GM23338 (cell line): Measurements from ENCODE around the gene ZNF579. TPM values are rescaled to one million over a fixed set of nuclear protein-coding genes. Genes with fewer than 3 reads are reported as not detected.

Source experiments
- ATAC-seq: fragments of 200-7000 bp; cut with Tn5 transposase; 3 replicates; pipeline ENCODE4 v1.9.1; 2020
- DNase-seq: peaks from one replicate; pipeline ENCODE4 v3.0.0-alpha.2; 2015; ENCODE audit warnings: low spot score
- H2AFZ ChIP-seq: fragments of 200-600 bp; sonication (generic); 2 replicates; pipeline ENCODE4 v1.8.0; 2016; ENCODE audit warnings: antibody characterized with exemption, mild to moderate bottlenecking, moderate library complexity
- H3F3A ChIP-seq: fragments of 200-600 bp; sonication (generic); replicated peaks from 2 replicates; pipeline ENCODE4 v1.8.0; 2017; ENCODE audit warnings: antibody characterized with exemption, mixed run types, low read depth
- H3K27ac ChIP-seq: fragments of 200-600 bp; sonication (generic); 2 replicates; pipeline ENCODE4 v1.6.1; 2016; ENCODE audit warnings: low read depth
- H3K27me3 ChIP-seq: fragments of 200-600 bp; sonication (generic); 2 replicates; pipeline ENCODE4 v1.8.0; 2016; ENCODE audit warnings: mild to moderate bottlenecking, mixed run types, moderate library complexity; ENCODE audit not compliant: insufficient read depth
- H3K36me3 ChIP-seq: fragments of 200-600 bp; sonication (generic); 2 replicates; pipeline ENCODE4 v1.8.0; 2016; ENCODE audit warnings: mild to moderate bottlenecking; ENCODE audit not compliant: insufficient read depth
- H3K4me1 ChIP-seq: fragments of 200-600 bp; sonication (generic); 2 replicates; pipeline ENCODE4 v1.8.0; 2016; ENCODE audit warnings: mild to moderate bottlenecking, moderate library complexity; ENCODE audit not compliant: insufficient read depth
- H3K4me2 ChIP-seq: fragments of 200-600 bp; sonication (generic); 2 replicates; pipeline ENCODE4 v1.7.1; 2017; ENCODE audit warnings: mixed run types
- H3K4me3 ChIP-seq: fragments of 200-600 bp; sonication (generic); 2 replicates; pipeline ENCODE4 v1.6.1; 2016; ENCODE audit warnings: mixed run types
- H3K79me2 ChIP-seq: fragments of 200-600 bp; sonication (generic); replicated peaks from 2 replicates; pipeline ENCODE4 v1.8.0; 2017; ENCODE audit warnings: mild to moderate bottlenecking; ENCODE audit not compliant: insufficient read depth
- H3K9me2 ChIP-seq: fragments of 200-600 bp; sonication (generic); 2 replicates; pipeline ENCODE4 v1.8.0; 2017; ENCODE audit not compliant: insufficient read depth
- H4K20me1 ChIP-seq: fragments of 200-600 bp; sonication (generic); replicated peaks from 2 replicates; pipeline ENCODE4 v1.8.0; 2017; ENCODE audit warnings: mild to moderate bottlenecking; ENCODE audit not compliant: insufficient read depth
- H3K27ac Mint-ChIP-seq: 2 replicates; pipeline ENCODE4 v1.8.0; 2020; ENCODE audit warnings: inconsistent platforms, mild to moderate bottlenecking, moderate library complexity, mixed read lengths
- H3K27me3 Mint-ChIP-seq: 3 replicates; pipeline ENCODE4 v1.8.0; 2022; ENCODE audit warnings: low read depth, mild to moderate bottlenecking, moderate library complexity, mixed read lengths, inconsistent platforms; ENCODE audit not compliant: insufficient read depth, poor library complexity
- H3K36me3 Mint-ChIP-seq: 3 replicates; pipeline ENCODE4 v1.8.0; 2021; ENCODE audit warnings: low read depth, mild to moderate bottlenecking, inconsistent platforms, moderate library complexity, mixed read lengths
- H3K4me1 Mint-ChIP-seq: 3 replicates; pipeline ENCODE4 v1.8.0; 2020; ENCODE audit warnings: mild to moderate bottlenecking, inconsistent platforms, mixed read lengths
- H3K4me3 Mint-ChIP-seq: 3 replicates; pipeline ENCODE4 v1.8.0; 2021; ENCODE audit warnings: moderate library complexity, mild to moderate bottlenecking, inconsistent platforms, mixed read lengths
- H3K9me3 Mint-ChIP-seq: 3 replicates; pipeline ENCODE4 v1.8.0; 2020; ENCODE audit warnings: moderate library complexity, mild to moderate bottlenecking, inconsistent platforms, mixed read lengths
- CREB1 ChIP-seq: fragments of 250-450 bp; sonication (Bioruptor Pico); IDR thresholded peaks from 2 replicates; pipeline ENCODE4 v1.5.0; 2020; ENCODE audit warnings: low read depth, mild to moderate bottlenecking, moderate library complexity
- CTCF ChIP-seq, 2 experiments: fragments of 200-600 bp in 1 of 2; sonication (generic) in 1 of 2; conservative IDR thresholded peaks; 2 replicates each; pipeline versions ENCODE4 v1.5.1 to v1.6.1; 2016 to 2017; ENCODE audit warnings: antibody characterized with exemption in 2 of 2, low read depth in 2 of 2, mild to moderate bottlenecking in 2 of 2, moderate library complexity in 1 of 2
- ETS1 ChIP-seq: IDR thresholded peaks from 2 replicates; pipeline ENCODE4 v1.6.1; 2016; ENCODE audit warnings: antibody characterized with exemption
- EZH2 ChIP-seq: fragments of 200-600 bp; sonication (generic); IDR thresholded peaks from one replicate; pipeline ENCODE4 v1.8.0; 2017; ENCODE audit warnings: antibody characterized with exemption, mild to moderate bottlenecking, low read depth; ENCODE audit not compliant: unreplicated experiment
- JUNB ChIP-seq: IDR thresholded peaks from one replicate; pipeline ENCODE4 v1.6.1; 2016; ENCODE audit warnings: antibody characterized with exemption; ENCODE audit not compliant: unreplicated experiment
- NANOG ChIP-seq: IDR thresholded peaks from 2 replicates; pipeline ENCODE4 v1.6.1; 2016; ENCODE audit warnings: antibody characterized with exemption, borderline replicate concordance
- POLR2AphosphoS5 ChIP-seq: IDR thresholded peaks from 2 replicates; pipeline ENCODE4 v1.6.1; 2016; ENCODE audit warnings: antibody characterized with exemption, low read depth
- ZNF114 ChIP-seq: fragments of 250-450 bp; sonication (Bioruptor Pico); IDR thresholded peaks from 2 replicates; pipeline ENCODE4 v1.5.0; 2020; ENCODE audit warnings: mild to moderate bottlenecking, moderate library complexity
- ZNF331 ChIP-seq: fragments of 250-450 bp; sonication (Bioruptor Pico); IDR thresholded peaks from 2 replicates; pipeline ENCODE4 v1.5.0; 2020; ENCODE audit warnings: low read depth, mild to moderate bottlenecking, moderate library complexity
- polyA plus RNA-seq: library from polyadenylated mRNA; unstranded; fragments of >200 nt; fragmentation: Nextera tagmentation; extraction: Ambion mirVana; gene quantifications from 2 replicates; pipeline ENCODE4 v1.2.1, GENCODE V29; 2016
- total RNA-seq: library from RNA; depleted of rRNA; stranded (reverse); fragments of >200 nt; shearing (Covaris generic); gene quantifications from 2 replicates; pipeline ENCODE4 v1.2.3, GENCODE V29; 2014

The ZNF579 gene
- total and polyA plus RNA-seq, 2 experiments from 2014 or later: 7.3 to 12.2 TPM

- no peaks in the 10 kb centered on the region for H3K9me2 ChIP-seq
- peak within 1 kb of the TSS; percentile 84 for H3K4me3 ChIP-seq
- peak; percentile 53 for ATAC-seq
- H3K4me1 ChIP-seq: peaks cover 20% of the 10 kb centered on the region
- peaks cover 22% of the 10 kb centered on the region for H3F3A ChIP-seq
- peak within 1 kb of the TSS; percentile 2 for H2AFZ ChIP-seq
- H3K4me2 ChIP-seq: peak within 1 kb of the TSS; percentile 87
- peak within 1 kb of the TSS; percentile 98 for H3K27ac Mint-ChIP-seq
- peaks cover 5% of the 10 kb centered on the region; the same call in 1 of the 2 replicates for H3K36me3 ChIP-seq
- H3K36me3 Mint-ChIP-seq: peaks cover 24% of the 10 kb centered on the region
- peak; percentile 94 for DNase-seq
- peaks cover 36% of the 10 kb centered on the region for H3K27me3 Mint-ChIP-seq
- H3K27ac ChIP-seq: peak within 1 kb of the TSS; percentile 99
- peaks cover 32% of the 10 kb centered on the region for H3K4me1 Mint-ChIP-seq
- H4K20me1 ChIP-seq: peaks cover 22% of the 10 kb centered on the region
- H3K27me3 ChIP-seq: no peaks in the 10 kb centered on the region
- TF ChIP-seq CTCF (conservative IDR thresholded peaks at IDR 0.05; ENCODE audit: low read depth in 2 of 2): peak; percentile 72 to 83
- TF ChIP-seq ZNF331 (CRISPR knock-in tag): no peak
- TF ChIP-seq ETS1: no peak
- TF ChIP-seq EZH2: no peak
- 0 out of 2 replicates have a peak, but pooled peaks have one; percentile 10 for TF ChIP-seq CREB1 (CRISPR knock-in tag)
- TF ChIP-seq ZNF114 (CRISPR knock-in tag): no peak
- TF ChIP-seq POLR2AphosphoS5: peak; percentile 24; the same call in 1 of the 2 replicates
- peaks cover 14% of the 10 kb centered on the region for H3K79me2 ChIP-seq
- peak within 1 kb of the TSS; percentile 95 for H3K4me3 Mint-ChIP-seq
- peaks cover 6% of the 10 kb centered on the region for H3K9me3 Mint-ChIP-seq
Observed at GRCh38 chr19:55605637-55606470, 25.2 kb upstream of the ZNF579 start, which contains the start of gene ZNF865. TSS of gene ZNF865 (plus strand) at chr19:55605647. CDS start at chr19:55613619, 7,972 bp downstream.

GRCh38 chr19:55605207-55605636 is 24.6 kb upstream of the ZNF579 start:
- peaks cover 22% of the 10 kb centered on the region for H3K4me1 ChIP-seq
- DNase-seq (peak; percentile 96), ATAC-seq (peak; percentile 48)
- Mint-ChIP-seq H3K4me1 (peaks cover 34% of the 10 kb centered on the region), H3K9me3 (peaks cover 6% of the 10 kb centered on the region), H3K27me3 (peaks cover 36% of the 10 kb centered on the region), H3K27ac (peak overlapping the region; percentile 98), H3K4me3 (peak overlapping the region; percentile 82), H3K36me3 (peaks cover 24% of the 10 kb centered on the region)
- peaks cover 14% of the 10 kb centered on the region for H3K79me2 ChIP-seq
- H3K4me3 ChIP-seq: peak overlapping the region; percentile 84
- peak overlapping the region; percentile 99 for H3K27ac ChIP-seq
- TF ChIP-seq CREB1 (CRISPR knock-in tag): peak; percentile 32; the same call in 1 of the 2 replicates
- peak; percentile 55; the same call in 1 of the 2 replicates for TF ChIP-seq ETS1
- no peak for TF ChIP-seq ZNF331 (CRISPR knock-in tag)
- no peak for TF ChIP-seq JUNB
- TF ChIP-seq POLR2AphosphoS5: peak; percentile 29; the same call in 1 of the 2 replicates
- no peak for TF ChIP-seq NANOG
- no peaks in the 10 kb centered on the region for H3K27me3 ChIP-seq
- H3K9me2 ChIP-seq: no peaks in the 10 kb centered on the region
- peak overlapping the region; percentile 87; the same call in 1 of the 2 replicates for H3K4me2 ChIP-seq
- H3F3A ChIP-seq: peaks cover 22% of the 10 kb centered on the region
- H3K36me3 ChIP-seq: peaks cover 5% of the 10 kb centered on the region; the same call in 1 of the 2 replicates
- H4K20me1 ChIP-seq: peaks cover 18% of the 10 kb centered on the region
- H2AFZ ChIP-seq: no peak overlapping the region
